Fibroblast of pulmonary artery (primary cell): ENCODE data around the gene LYST.

Source experiments
- DNase-seq: peaks from one replicate; pipeline ENCODE4 v3.0.0-alpha.2; 2010; ENCODE audit warnings: low read depth
- H3K4me3 ChIP-seq: replicated peaks from 2 replicates; pipeline ENCODE4 v1.5.1; 2011; ENCODE audit warnings: low read depth, mild to moderate bottlenecking, control low read depth, low read length, moderate library complexity
- CTCF ChIP-seq: IDR thresholded peaks from 2 replicates; pipeline ENCODE4 v1.5.1; 2011; ENCODE audit warnings: mild to moderate bottlenecking, control low read depth, low read length, inconsistent platforms; ENCODE audit errors: missing control alignments

LYST gene

GRCh38 chr1:235613602-235614001 lies 253.1 kb downstream of the LYST start:
- no peak for DNase-seq
- TF ChIP-seq CTCF = no peak
- H3K4me3 ChIP-seq = no peak overlapping the region

GRCh38 chr1:235612761-235613160 lies 253.9 kb downstream of the LYST start:
- H3K4me3 ChIP-seq = no peak overlapping the region
- no peak for DNase-seq
- no peak for TF ChIP-seq CTCF
